K562 (cell line): ENCODE data around the gene TRIM44.

Experiments used
- SAFB2 ChIP-seq: fragments of 200-400 bp; formaldehyde crosslinking; IDR thresholded peaks from 2 replicates; pipeline ENCODE4 v1.6.1; 2018; ENCODE audit warnings: borderline replicate concordance, low read length, low read depth, moderate library complexity; ENCODE audit not compliant: severe bottlenecking
- ZFP91 ChIP-seq: sonication (generic); formaldehyde crosslinking; IDR thresholded peaks from 2 replicates; pipeline ENCODE4 v1.8.0; 2022; ENCODE audit warnings: mild to moderate bottlenecking, missing genetic modification reagents

GRCh38 chr11:35787626-35788025 is 125.1 kb downstream of the TRIM44 start:
- no peak for TF ChIP-seq SAFB2
- TF ChIP-seq ZFP91 (CRISPR knock-in tag): no peak
